Brain microvascular endothelial cell (primary cell): ENCODE results near the gene ZFP1.

Source experiments
- DNase-seq: peaks from one replicate; pipeline ENCODE4 v3.0.0-alpha.2; 2020
- H3K27ac ChIP-seq: fragments of 250-450 bp; sonication (Bioruptor Pico); 2 replicates; pipeline ENCODE4 v1.5.1; 2020; ENCODE audit warnings: mild to moderate bottlenecking, moderate library complexity
- H3K27me3 ChIP-seq: fragments of 250-450 bp; sonication (Bioruptor Pico); replicated peaks from 2 replicates; pipeline ENCODE4 v1.5.1; 2020; ENCODE audit warnings: mild to moderate bottlenecking
- H3K36me3 ChIP-seq: fragments of 250-450 bp; sonication (Bioruptor Pico); replicated peaks from 2 replicates; pipeline ENCODE4 v1.5.1; 2020; ENCODE audit warnings: mild to moderate bottlenecking
- H3K4me3 ChIP-seq: 2 replicates; pipeline ENCODE4 v1.5.1; 2011; ENCODE audit warnings: low read depth, mild to moderate bottlenecking, control low read depth, low read length, moderate library complexity
- in situ Hi-C: cut with HindIII; loops from 2 replicates; pipeline ENCODE4 v1.10.0; 2017; ENCODE audit warnings: low sequenced_read_pairs, low pct_ligation_motif_present
- TF ChIP-seq, protein P1 (sequence below): IDR thresholded peaks from 2 replicates; pipeline ENCODE4 v1.5.1; 2011; ENCODE audit warnings: low read depth, mild to moderate bottlenecking, moderate library complexity, low read length, control low read depth, inconsistent platforms; ENCODE audit errors: missing control alignments

Gene ZFP1

DNA sequence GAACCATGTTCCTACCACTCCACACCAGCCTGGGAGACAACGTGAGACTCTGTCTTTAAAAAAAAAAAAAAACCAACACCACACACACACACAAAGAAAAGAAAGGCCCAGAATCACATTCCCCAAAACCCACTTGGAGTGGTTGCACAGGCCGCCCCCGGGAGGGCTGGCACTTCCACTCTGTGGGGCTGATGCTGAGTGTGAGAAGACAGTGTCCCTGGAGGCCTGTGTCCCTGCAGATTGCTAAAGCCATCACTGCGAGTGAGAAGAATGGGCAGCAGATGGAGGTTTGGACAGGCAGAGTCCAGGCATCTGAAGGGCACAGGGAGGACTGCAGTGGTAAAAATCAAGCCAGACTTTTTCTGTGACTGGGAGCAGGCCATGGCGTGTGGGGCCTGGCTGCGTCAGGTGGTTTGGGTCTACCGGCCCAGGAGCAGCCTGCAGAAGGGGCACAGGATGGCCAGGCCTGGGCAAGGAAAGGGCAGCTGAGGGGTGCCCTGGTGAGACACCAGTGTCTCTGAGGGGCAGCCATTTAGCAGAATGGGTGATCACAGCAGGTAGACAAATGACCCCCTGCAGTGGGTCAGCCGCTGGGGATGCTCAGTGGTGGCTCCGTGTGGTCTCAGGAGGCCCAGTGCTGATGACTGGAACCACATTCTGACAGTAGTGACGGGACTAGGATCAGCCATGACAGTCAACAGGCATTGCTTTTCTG lies 45.6 kb downstream of the ZFP1 start:
- no peak overlapping the region for H3K4me3 ChIP-seq
- no peak for DNase-seq
- no peaks in the 10 kb centered on the region for H3K36me3 ChIP-seq
- in situ Hi-C loops = loop anchor here (25.0 kb wide), 1 partner anchor 218 kb away; no protein-coding TSS in a partner anchor
- H3K27me3 ChIP-seq = no peaks in the 10 kb centered on the region
- no peak overlapping the region for H3K27ac ChIP-seq
- TF ChIP-seq, protein P1, sequence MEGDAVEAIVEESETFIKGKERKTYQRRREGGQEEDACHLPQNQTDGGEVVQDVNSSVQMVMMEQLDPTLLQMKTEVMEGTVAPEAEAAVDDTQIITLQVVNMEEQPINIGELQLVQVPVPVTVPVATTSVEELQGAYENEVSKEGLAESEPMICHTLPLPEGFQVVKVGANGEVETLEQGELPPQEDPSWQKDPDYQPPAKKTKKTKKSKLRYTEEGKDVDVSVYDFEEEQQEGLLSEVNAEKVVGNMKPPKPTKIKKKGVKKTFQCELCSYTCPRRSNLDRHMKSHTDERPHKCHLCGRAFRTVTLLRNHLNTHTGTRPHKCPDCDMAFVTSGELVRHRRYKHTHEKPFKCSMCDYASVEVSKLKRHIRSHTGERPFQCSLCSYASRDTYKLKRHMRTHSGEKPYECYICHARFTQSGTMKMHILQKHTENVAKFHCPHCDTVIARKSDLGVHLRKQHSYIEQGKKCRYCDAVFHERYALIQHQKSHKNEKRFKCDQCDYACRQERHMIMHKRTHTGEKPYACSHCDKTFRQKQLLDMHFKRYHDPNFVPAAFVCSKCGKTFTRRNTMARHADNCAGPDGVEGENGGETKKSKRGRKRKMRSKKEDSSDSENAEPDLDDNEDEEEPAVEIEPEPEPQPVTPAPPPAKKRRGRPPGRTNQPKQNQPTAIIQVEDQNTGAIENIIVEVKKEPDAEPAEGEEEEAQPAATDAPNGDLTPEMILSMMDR = no peak

DNA sequence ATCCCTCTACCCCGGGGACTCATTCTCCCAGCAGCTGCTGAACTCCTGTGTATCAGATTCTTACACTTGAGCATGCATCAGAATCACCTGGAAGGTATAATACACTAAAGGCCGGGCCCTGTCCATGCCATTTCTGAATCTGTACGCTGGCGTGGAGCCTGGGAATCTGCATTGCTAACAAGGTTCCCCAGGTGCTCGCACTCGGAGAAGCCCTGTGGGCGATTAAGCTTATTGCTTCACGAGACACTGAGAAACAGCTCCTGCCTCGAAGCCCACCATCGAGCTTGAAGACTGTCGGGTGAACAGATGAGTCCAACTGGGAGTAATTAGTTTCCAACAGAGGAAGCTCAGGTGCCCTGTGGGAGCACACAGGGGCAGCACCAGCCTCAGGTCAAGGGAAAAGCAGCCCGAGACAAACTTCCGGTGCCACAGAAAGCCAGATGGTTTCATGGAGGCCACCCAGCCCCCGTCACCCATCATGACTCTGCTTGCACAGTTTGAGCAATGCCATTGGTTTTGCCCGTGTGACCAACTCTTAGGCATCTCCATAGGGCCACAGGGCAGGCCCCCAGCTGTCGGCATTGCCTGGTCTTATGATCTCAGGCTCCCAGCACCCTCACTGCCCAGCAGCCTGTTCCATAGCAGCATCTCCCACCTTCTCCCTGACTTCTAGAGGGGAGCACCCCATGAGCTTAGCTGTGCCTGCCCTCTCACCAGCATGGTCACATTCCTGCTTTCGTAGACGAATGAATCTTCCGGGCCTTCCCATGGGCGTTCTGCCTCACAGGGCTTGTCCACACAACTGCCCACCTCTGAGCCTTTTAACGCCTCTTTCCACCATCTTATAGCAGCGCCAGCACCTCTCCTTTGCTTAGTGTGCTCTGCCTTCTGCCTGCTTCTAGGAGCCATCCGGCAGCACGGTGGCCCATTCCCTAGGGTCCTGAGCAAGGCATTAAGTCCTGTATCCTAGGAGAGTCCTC lies 47.8 kb downstream of the ZFP1 start:
- TF ChIP-seq, protein P1 = no peak

DNA sequence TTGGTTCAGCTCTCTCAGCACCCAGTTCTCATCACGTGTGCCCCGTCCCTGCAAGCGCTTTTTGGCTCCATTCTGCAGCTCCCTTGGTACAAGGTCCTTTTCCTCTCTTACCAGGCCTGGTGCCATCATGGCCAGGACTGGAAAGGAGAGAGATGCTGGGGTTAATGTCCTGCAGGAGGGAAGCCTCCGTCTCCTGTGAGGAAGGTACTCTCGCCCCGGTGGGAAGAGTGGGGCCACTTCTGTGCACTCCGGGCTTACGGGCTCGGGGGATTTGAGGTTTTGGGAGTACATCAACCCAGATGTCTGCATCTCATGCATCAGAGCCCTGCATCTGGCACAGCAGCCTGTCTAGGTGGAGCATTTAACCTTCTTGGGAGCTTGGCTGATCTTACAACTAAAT lies 48.5 kb downstream of the ZFP1 start:
- no peak overlapping the region for H3K4me3 ChIP-seq
- no peak for DNase-seq
- no peaks in the 10 kb centered on the region for H3K36me3 ChIP-seq
- no peak overlapping the region for H3K27ac ChIP-seq
- TF ChIP-seq, protein P1 = no peak
- H3K27me3 ChIP-seq = no peaks in the 10 kb centered on the region
- in situ Hi-C loops = loop anchor here (25.0 kb wide), 1 partner anchor 215 kb away; no protein-coding TSS in a partner anchor

More for the DNA sequence above, 47.8 kb downstream of the ZFP1 start:
- in situ Hi-C loops = loop anchor here (25.0 kb wide), 1 partner anchor 216 kb away; no protein-coding TSS in a partner anchor
- Histone ChIP-seq H3K36me3 (no peaks in the 10 kb centered on the region), H3K4me3 (no peak overlapping the region), H3K27ac (no peak overlapping the region), H3K27me3 (no peaks in the 10 kb centered on the region)
- DNase-seq = no peak

DNA sequence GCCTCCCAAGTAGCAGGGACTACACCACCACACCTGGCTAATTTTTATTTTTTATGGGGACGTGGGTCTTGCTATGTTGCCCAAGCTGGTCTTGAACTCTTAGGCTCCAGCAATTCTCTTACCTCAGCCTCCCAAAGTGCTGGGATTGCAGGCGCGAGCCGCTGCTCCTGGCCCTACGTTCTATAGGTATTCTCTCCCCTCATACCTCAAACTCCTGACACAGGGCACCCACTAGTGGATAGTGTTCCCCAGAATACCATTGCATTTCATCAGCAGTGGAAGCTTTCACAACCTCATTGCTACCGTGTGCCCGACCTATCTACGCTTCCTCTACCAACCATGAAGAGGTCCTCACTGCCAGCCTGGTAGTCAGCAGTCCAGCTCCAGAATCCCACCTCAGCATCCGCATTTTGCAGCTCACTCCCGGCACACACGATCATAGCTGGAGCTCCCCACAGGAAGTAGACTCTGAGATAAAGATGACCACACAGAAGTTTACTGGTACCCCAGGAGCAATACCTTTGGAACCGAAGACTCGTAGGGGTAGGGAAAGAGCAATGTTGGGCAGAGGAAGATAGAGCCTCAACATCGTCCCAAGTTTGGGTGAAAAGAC lies 49.3 kb downstream of the ZFP1 start:
- in situ Hi-C loops = loop anchor here (25.0 kb wide), 1 partner anchor 215 kb away; no protein-coding TSS in a partner anchor
- TF ChIP-seq, protein P1 = no peak
- no peak overlapping the region for H3K4me3 ChIP-seq
- no peak overlapping the region for H3K27ac ChIP-seq
- no peak for DNase-seq
- no peaks in the 10 kb centered on the region for H3K27me3 ChIP-seq
- no peaks in the 10 kb centered on the region for H3K36me3 ChIP-seq

DNA sequence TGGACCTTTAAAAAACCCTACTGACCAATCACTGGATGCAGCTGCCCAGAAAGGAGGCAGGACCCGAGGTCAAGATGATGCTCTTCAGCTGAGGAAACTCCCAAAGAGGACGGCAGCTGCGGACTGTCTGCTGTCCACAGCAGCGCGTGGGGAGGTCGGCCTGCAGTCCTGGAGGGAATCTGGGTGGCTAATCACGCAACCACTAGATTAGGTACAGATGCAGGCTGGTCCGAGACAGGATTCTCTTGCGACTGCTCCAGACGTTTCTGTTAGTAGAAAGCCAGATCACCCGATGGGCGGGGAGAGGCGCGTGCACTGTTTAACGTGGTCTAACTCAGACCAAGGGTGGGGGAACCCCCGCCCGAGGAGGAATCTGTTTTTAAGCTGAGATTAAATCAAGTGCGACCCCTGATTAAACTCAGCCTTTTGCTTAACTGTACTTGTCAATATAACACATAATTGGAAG lies 49.8 kb downstream of the ZFP1 start:
- H3K27ac ChIP-seq = no peak overlapping the region
- H3K36me3 ChIP-seq = no peaks in the 10 kb centered on the region
- TF ChIP-seq, protein P1 = no peak
- in situ Hi-C loops = loop anchor here (25.0 kb wide), 1 partner anchor 214 kb away; no protein-coding TSS in a partner anchor
- peak; percentile 12 for DNase-seq
- no peaks in the 10 kb centered on the region for H3K27me3 ChIP-seq
- no peak overlapping the region for H3K4me3 ChIP-seq
